Left lung (tissue), 14 donors: ENCODE results near the gene TAF1C. TPM values are rescaled to one million over a fixed set of nuclear protein-coding genes. Genes with fewer than 3 reads are reported as not detected.

Experiments
- ATAC-seq: fragments of 200-7000 bp; cut with Tn5 transposase; one replicate; pipeline ENCODE4 v1.9.1; 2020; ENCODE audit warnings: moderate library complexity
- DNase-seq, 4 donors: peaks; one replicate each; pipeline ENCODE4 v3.0.0-alpha.2; 2013 to 2020
- H3K27ac ChIP-seq, 2 donors: fragments of 200-600 bp; sonication (generic) in 1 of 2; one replicate each; pipeline versions ENCODE4 v1.5.0 to v1.8.0; 2020 to 2021
- H3K27me3 ChIP-seq, 2 donors: fragments of 200-600 bp; sonication (generic) in 1 of 2; one replicate each; pipeline versions ENCODE4 v1.5.0 to v1.8.0; 2020 to 2021
- H3K36me3 ChIP-seq, 2 donors: fragments of 200-600 bp; sonication (generic) in 1 of 2; one replicate each; pipeline versions ENCODE4 v1.5.0 to v1.8.0; 2020 to 2021
- H3K4me1 ChIP-seq, 2 donors: fragments of 200-600 bp; one replicate each; pipeline ENCODE4 v1.8.0; 2021
- H3K4me3 ChIP-seq, 2 donors: fragments of 200-600 bp; sonication (generic) in 1 of 2; one replicate each; pipeline versions ENCODE4 v1.5.0 to v1.8.0; 2020 to 2021; ENCODE audit warnings: mild to moderate bottlenecking in 1 of 2
- H3K9me3 ChIP-seq, 2 donors: fragments of 200-600 bp; sonication (generic) in 1 of 2; one replicate each; pipeline versions ENCODE4 v1.5.0 to v1.8.0; 2020 to 2021
- intact Hi-C, 2 donors: fragments of 100-400 bp; cut with DNase I; formaldehyde crosslinking; loops; one replicate each; pipeline versions ENCODE4 v1.11.2 to v1.14.2; 2022
- long read RNA-seq, 12 donors: library from polyadenylated mRNA in 2 of 12; unstranded in 2 of 12; transcript quantifications; one replicate each; pipeline ENCODE4 v2.0.0 and lab custom pipeline, GENCODE V29; 2019 to 2026
- polyA plus RNA-seq, 6 donors: library from polyadenylated mRNA; unstranded; fragments of 120-200 nt; gene quantifications; one replicate each; pipeline ENCODE4 v1.2.1, GENCODE V29; 2013; ENCODE audit not compliant: insufficient read length in 6 of 6
- total RNA-seq, 2 donors: library from RNA; stranded (reverse); fragmentation: NEBNext Ultra II Directional; extraction: Animal tissue kit (Norgen Biotek cat#: 25700); gene quantifications; one replicate each; pipeline ENCODE4 v1.2.1, GENCODE V29; 2021
- TF ChIP-seq, protein P1 (sequence below), 2 donors: fragments of 200-600 bp; sonication (generic) in 1 of 2; IDR thresholded peaks; one replicate each; pipeline versions ENCODE4 v1.5.0 to v1.8.0; 2021; ENCODE audit warnings: antibody characterized with exemption in 2 of 2
- donor health status: DM: no; HTN: yes; CAD: no.
- donor health status: DM: no; HTN: no; CAD: no.

The TAF1C gene, protein sequence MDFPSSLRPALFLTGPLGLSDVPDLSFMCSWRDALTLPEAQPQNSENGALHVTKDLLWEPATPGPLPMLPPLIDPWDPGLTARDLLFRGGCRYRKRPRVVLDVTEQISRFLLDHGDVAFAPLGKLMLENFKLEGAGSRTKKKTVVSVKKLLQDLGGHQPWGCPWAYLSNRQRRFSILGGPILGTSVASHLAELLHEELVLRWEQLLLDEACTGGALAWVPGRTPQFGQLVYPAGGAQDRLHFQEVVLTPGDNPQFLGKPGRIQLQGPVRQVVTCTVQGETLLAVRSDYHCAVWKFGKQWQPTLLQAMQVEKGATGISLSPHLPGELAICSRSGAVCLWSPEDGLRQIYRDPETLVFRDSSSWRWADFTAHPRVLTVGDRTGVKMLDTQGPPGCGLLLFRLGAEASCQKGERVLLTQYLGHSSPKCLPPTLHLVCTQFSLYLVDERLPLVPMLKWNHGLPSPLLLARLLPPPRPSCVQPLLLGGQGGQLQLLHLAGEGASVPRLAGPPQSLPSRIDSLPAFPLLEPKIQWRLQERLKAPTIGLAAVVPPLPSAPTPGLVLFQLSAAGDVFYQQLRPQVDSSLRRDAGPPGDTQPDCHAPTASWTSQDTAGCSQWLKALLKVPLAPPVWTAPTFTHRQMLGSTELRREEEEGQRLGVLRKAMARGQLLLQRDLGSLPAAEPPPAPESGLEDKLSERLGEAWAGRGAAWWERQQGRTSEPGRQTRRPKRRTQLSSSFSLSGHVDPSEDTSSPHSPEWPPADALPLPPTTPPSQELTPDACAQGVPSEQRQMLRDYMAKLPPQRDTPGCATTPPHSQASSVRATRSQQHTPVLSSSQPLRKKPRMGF
- total RNA-seq (10 to 100 TPM; 49.2 to 50.0 TPM), polyA plus RNA-seq (10 to 100 TPM; 37.5 to 66.1 (median 56.1) TPM)
- long read RNA-seq, donor 1, partial matches to known transcripts: 15 of 17 reads
- long read RNA-seq, donor 1, other reads (novel, unspliced or antisense): 0 of 17 reads
- long read RNA-seq, donor 2, full-length matches to known transcripts: 3 of 8 reads
- long read RNA-seq, donor 2, partial matches to known transcripts: 5 of 8 reads
- long read RNA-seq, donor 2, other reads (novel, unspliced or antisense): 0 of 8 reads
- long read RNA-seq, donor 3, partial matches to known transcripts: 0 of 1 reads
- long read RNA-seq, donor 3, other reads (novel, unspliced or antisense): 0 of 1 reads
- long read RNA-seq, donor 4, partial matches to known transcripts: 2 of 6 reads
- long read RNA-seq, donor 4, other reads (novel, unspliced or antisense): 4 of 6 reads
- long read RNA-seq, donor 5, partial matches to known transcripts: 0 of 2 reads
- long read RNA-seq, donor 5, other reads (novel, unspliced or antisense): 0 of 2 reads
- long read RNA-seq, donor 6, partial matches to known transcripts: 0 of 1 reads
- long read RNA-seq, donor 6, other reads (novel, unspliced or antisense): 0 of 1 reads
- long read RNA-seq, donor 7: 0 reads
- long read RNA-seq, donor 8, partial matches to known transcripts: 0 of 3 reads
- long read RNA-seq, donor 8, other reads (novel, unspliced or antisense): 0 of 3 reads
- long read RNA-seq, donor 9: 0 reads
- long read RNA-seq, donor 10, partial matches to known transcripts: 2 of 7 reads
- long read RNA-seq, donor 10, other reads (novel, unspliced or antisense): 5 of 7 reads
- long read RNA-seq, donor 11: 0 reads
- long read RNA-seq, donor 12, partial matches to known transcripts: 0 of 4 reads
- long read RNA-seq, donor 12, other reads (novel, unspliced or antisense): 0 of 4 reads

DNA sequence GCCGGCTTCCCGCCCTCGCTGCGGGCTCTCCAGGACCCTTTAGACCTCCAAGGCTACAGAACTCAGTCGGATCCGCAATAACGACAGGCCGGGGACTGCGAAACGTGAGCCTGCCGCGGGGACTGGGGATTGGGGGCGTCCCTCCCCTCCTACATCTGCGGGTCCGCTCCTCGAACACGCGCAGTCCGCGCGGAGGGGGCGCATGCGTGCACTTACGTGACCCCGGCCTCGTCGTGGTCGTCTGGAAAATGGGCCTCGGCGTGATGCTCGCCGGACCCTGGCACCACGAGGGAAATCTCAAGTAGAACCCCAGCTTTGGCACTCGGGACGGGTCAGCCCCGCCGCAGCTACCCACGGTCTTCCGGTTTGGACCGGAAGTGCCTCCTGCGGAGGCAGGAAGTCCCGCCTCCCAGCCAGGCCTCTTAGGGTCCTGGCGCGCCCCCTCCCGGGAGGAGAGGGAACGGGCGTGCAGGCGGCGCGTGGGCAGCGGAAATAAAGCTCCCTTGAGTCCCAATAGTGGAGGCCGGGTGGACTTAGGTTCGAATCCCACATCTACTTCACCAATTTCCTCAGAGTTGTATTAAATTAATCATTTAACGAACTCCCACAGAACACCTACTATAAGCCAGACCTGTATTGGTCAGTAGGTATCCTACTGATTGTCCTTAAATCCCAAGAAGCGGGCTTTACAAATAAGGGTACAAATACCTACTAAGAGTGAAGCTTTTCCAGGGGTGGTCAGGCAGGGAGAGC is at the start of gene TAF1C:
Gene TAF1C, minus strand, starts transcription at position 373 of the 753 bp plus-strand sequence. CDS start 2,069 bp downstream, outside the sequence.
- Histone ChIP-seq H3K27ac (peak within 1 kb of the TSS; percentile 69 to 78), H3K36me3 (peaks cover 0 to 21% of the 10 kb centered on the region in 2 donors), H3K4me1 (peaks cover 6 to 30% of the 10 kb centered on the region in 2 donors), H3K4me3 (peak within 1 kb of the TSS; percentile 92 to 94), H3K27me3 (no peaks in the 10 kb centered on the region), H3K9me3 (no peaks in the 10 kb centered on the region)
- peak; percentile 99 for ATAC-seq
- TF ChIP-seq, protein P1, sequence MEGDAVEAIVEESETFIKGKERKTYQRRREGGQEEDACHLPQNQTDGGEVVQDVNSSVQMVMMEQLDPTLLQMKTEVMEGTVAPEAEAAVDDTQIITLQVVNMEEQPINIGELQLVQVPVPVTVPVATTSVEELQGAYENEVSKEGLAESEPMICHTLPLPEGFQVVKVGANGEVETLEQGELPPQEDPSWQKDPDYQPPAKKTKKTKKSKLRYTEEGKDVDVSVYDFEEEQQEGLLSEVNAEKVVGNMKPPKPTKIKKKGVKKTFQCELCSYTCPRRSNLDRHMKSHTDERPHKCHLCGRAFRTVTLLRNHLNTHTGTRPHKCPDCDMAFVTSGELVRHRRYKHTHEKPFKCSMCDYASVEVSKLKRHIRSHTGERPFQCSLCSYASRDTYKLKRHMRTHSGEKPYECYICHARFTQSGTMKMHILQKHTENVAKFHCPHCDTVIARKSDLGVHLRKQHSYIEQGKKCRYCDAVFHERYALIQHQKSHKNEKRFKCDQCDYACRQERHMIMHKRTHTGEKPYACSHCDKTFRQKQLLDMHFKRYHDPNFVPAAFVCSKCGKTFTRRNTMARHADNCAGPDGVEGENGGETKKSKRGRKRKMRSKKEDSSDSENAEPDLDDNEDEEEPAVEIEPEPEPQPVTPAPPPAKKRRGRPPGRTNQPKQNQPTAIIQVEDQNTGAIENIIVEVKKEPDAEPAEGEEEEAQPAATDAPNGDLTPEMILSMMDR (IDR thresholded peaks at IDR 0.05): peak; percentile 94 to 97
- peak; percentile 89 to 98 (median 94) for DNase-seq
- intact Hi-C loops: loop anchor here in 1 of 2 donors (10.0 kb wide), 2 partner anchors 92 to 222 kb away; partner anchors contain the start of gene NECAB2

- TF ChIP-seq, protein P1 (IDR thresholded peaks at IDR 0.05): no peak
- Histone ChIP-seq H3K36me3 (no peaks in the 10 kb centered on the region), H3K27me3 (peaks cover 0 to 15% of the 10 kb centered on the region in 2 donors), H3K27ac (no peak overlapping the region), H3K4me3 (no peak overlapping the region), H3K9me3 (no peaks in the 10 kb centered on the region), H3K4me1 (peaks cover 0 to 6% of the 10 kb centered on the region in 2 donors)
- ATAC-seq (no peak), DNase-seq (no peak)
- intact Hi-C loops: no loop called here
Observed at GRCh38 chr16:84234321-84235241, 47.7 kb upstream of the TAF1C start.

DNA sequence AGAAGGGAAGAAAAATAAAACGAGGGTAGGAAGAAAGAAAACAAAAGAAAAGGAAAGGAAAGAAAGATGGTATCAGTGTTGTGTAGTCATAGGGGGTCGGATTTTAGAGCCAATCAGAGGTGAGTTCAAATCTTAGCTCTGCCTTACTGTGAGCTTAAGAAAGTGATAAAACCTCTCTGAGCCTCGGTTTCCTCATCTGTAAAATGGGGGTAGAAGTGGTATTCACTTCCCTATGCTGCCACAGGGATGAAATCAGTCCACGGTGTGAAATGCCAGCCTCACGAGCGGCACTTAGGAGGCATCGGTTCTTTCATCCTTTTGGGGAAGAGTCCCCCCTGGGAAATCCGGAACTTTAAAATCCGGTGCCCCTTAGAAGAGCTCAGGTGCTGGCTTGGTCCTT is 46.9 kb upstream of the TAF1C start:
- Histone ChIP-seq H3K36me3 (no peaks in the 10 kb centered on the region), H3K4me1 (no peaks in the 10 kb centered on the region), H3K27ac (no peak overlapping the region), H3K4me3 (no peak overlapping the region), H3K27me3 (peaks cover 0 to 10% of the 10 kb centered on the region in 2 donors), H3K9me3 (no peaks in the 10 kb centered on the region)
- TF ChIP-seq, protein P1 (IDR thresholded peaks at IDR 0.05): no peak
- DNase-seq (no peak), ATAC-seq (no peak)
- intact Hi-C loops: no loop called here
